Mesendoderm (in vitro differentiated cells): ENCODE results near the gene GPR108.

Experiments used
- DNase-seq: peaks from one replicate; pipeline ENCODE4 v3.0.0; 2013
- H2AK5ac ChIP-seq: 2 replicates; pipeline ENCODE4 v1.6.1; 2013; ENCODE audit warnings: low read length, inconsistent platforms
- H2BK120ac ChIP-seq: 2 replicates; pipeline ENCODE4 v1.6.1; 2013; ENCODE audit warnings: low read depth, mild to moderate bottlenecking, low read length, moderate library complexity, mixed read lengths
- H2BK15ac ChIP-seq: replicated peaks from 2 replicates; pipeline ENCODE4 v1.6.1; 2013; ENCODE audit warnings: low read depth, mild to moderate bottlenecking, moderate library complexity
- H2BK5ac ChIP-seq: 2 replicates; pipeline ENCODE4 v1.6.1; 2013; ENCODE audit warnings: low read length, inconsistent platforms
- H3K18ac ChIP-seq: 2 replicates; pipeline ENCODE4 v1.6.1; 2013; ENCODE audit warnings: mild to moderate bottlenecking, low read length, mixed read lengths
- H3K23ac ChIP-seq: one replicate; pipeline ENCODE4 v1.6.1; 2013; ENCODE audit warnings: low read length
- H3K27ac ChIP-seq: 2 replicates; pipeline ENCODE4 v1.5.1; 2013; ENCODE audit warnings: low read depth, mild to moderate bottlenecking, inconsistent platforms, low read length, moderate library complexity
- H3K27me3 ChIP-seq: 2 replicates; pipeline ENCODE4 v1.6.1; 2013; ENCODE audit warnings: low read length, control low read depth, mild to moderate bottlenecking, inconsistent platforms; ENCODE audit not compliant: insufficient read depth, poor library complexity
- H3K36me3 ChIP-seq: 2 replicates; pipeline ENCODE4 v1.6.1; 2013; ENCODE audit warnings: low read length, inconsistent platforms; ENCODE audit not compliant: control insufficient read depth, insufficient read depth
- H3K4ac ChIP-seq: one replicate; pipeline ENCODE4 v1.6.1; 2013; ENCODE audit warnings: low read depth, mild to moderate bottlenecking, low read length, moderate library complexity
- H3K4me1 ChIP-seq: 2 replicates; pipeline ENCODE4 v1.6.1; 2013; ENCODE audit warnings: low read depth, low read length, inconsistent platforms; ENCODE audit not compliant: control insufficient read depth
- H3K4me2 ChIP-seq: 2 replicates; pipeline ENCODE4 v1.6.1; 2013; ENCODE audit warnings: low read length
- H3K4me3 ChIP-seq: 2 replicates; pipeline ENCODE4 v1.5.1; 2013; ENCODE audit warnings: mild to moderate bottlenecking, low read length
- H3K56ac ChIP-seq: one replicate; pipeline ENCODE4 v1.6.1; 2013; ENCODE audit warnings: low read length
- H3K79me1 ChIP-seq: 2 replicates; pipeline ENCODE4 v1.6.1; 2013; ENCODE audit warnings: low read length, inconsistent platforms
- H3K79me2 ChIP-seq: 2 replicates; pipeline ENCODE4 v1.6.1; 2013; ENCODE audit warnings: mild to moderate bottlenecking, low read length; ENCODE audit not compliant: control insufficient read depth, insufficient read depth
- H3K9ac ChIP-seq: 2 replicates; pipeline ENCODE4 v1.6.1; 2013; ENCODE audit warnings: low read length, inconsistent platforms
- H4K5ac ChIP-seq: one replicate; pipeline ENCODE4 v1.6.1; 2013; ENCODE audit warnings: low read length
- H4K8ac ChIP-seq: one replicate; pipeline ENCODE4 v1.6.1; 2013; ENCODE audit warnings: low read depth, mild to moderate bottlenecking, control low read depth, low read length, moderate library complexity
- WGBS: extraction: QIAGEN DNeasy Blood & Tissue Kit; methylation state at CpG from one replicate; pipeline ENCODE4 v1.1.7; 2013; ENCODE audit warnings: low lambda C conversion rate, missing lambda C conversion rate; ENCODE audit not compliant: insufficient coverage; ENCODE audit errors: extremely low coverage; 5-methylcytosine and 5-hydroxymethylcytosine counted together

The GPR108 gene

DNA sequence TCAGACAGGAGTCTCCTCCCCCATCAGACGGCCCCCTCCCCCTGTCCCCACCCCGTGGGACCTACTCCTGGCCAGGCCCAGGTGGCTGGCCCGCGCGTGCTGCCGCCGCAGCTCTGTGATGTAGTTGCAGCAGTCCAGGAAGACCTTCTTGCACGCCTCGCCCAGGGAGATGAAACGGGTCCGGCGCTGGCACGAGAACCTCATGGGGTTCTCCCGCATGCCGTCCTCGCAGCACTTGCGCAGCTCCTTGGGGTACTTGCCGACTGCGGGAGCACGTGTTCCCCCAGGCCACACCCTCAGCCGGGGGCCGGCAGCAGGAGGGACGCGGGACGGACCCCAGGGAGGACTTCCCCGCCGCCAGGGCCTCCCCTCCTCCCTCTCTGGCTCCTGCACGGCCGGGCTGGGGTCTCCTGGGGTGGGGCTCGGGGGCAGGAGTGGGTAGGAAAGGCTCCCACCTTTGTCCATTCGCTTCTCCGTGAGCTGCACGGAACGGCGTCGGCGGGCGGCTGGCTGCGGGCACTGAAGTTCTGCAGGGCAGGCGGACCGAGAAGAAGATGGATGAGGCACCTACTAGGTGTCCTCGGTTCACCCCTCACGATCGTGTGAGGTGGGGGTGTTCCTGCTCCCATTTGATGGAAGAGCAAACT is 30.2 kb downstream of the GPR108 start:
- H3K79me2 ChIP-seq, result no peaks in the 10 kb centered on the region
- DNase-seq, result no peak
- H2AK5ac ChIP-seq, result no peak overlapping the region
- no peaks in the 10 kb centered on the region for H3K36me3 ChIP-seq
- H3K4me3 ChIP-seq, result no peak overlapping the region
- no peak overlapping the region for H3K27ac ChIP-seq
- H3K23ac ChIP-seq, result no peak overlapping the region
- no peak overlapping the region for H2BK120ac ChIP-seq
- H3K18ac ChIP-seq, result no peak overlapping the region
- no peak overlapping the region for H2BK15ac ChIP-seq
- no CpG with 5 or more reads among the region's 44 CpGs for WGBS
- no peaks in the 10 kb centered on the region for H3K4me1 ChIP-seq
- no peak overlapping the region for H3K4ac ChIP-seq
- no peaks in the 10 kb centered on the region for H3K79me1 ChIP-seq
- no peak overlapping the region for H3K56ac ChIP-seq
- H2BK5ac ChIP-seq, result no peak overlapping the region
- no peak overlapping the region for H4K8ac ChIP-seq
- H3K27me3 ChIP-seq, result no peaks in the 10 kb centered on the region
- H3K4me2 ChIP-seq, result no peak overlapping the region
- no peak overlapping the region for H3K9ac ChIP-seq
- H4K5ac ChIP-seq, result no peak overlapping the region

- Histone ChIP-seq H4K5ac (no peak overlapping the region), H3K79me2 (no peaks in the 10 kb centered on the region), H3K56ac (no peak overlapping the region), H3K27ac (no peak overlapping the region), H2BK120ac (no peak overlapping the region), H2BK15ac (no peak overlapping the region), H3K4me3 (no peak overlapping the region), H3K36me3 (no peaks in the 10 kb centered on the region), H3K4me1 (no peaks in the 10 kb centered on the region), H3K27me3 (no peaks in the 10 kb centered on the region), H4K8ac (no peak overlapping the region), H3K4me2 (no peak overlapping the region), H3K9ac (no peak overlapping the region), H3K4ac (no peak overlapping the region), H3K23ac (no peak overlapping the region), H3K79me1 (no peaks in the 10 kb centered on the region), H2AK5ac (no peak overlapping the region), H2BK5ac (no peak overlapping the region), H3K18ac (no peak overlapping the region)
- no CpG with 5 or more reads among the region's 3 CpGs for WGBS
- DNase-seq, result no peak
Measured at GRCh38 chr19:6706633-6706958, 30.8 kb downstream of the GPR108 start.

GRCh38 chr19:6705931-6706632 is 31.3 kb downstream of the GPR108 start:
- DNase-seq, result no peak
- no peak overlapping the region for H2BK120ac ChIP-seq
- no peak overlapping the region for H3K4me3 ChIP-seq
- no peak overlapping the region for H3K56ac ChIP-seq
- H3K27ac ChIP-seq, result no peak overlapping the region
- no peak overlapping the region for H4K5ac ChIP-seq
- H2BK5ac ChIP-seq, result no peak overlapping the region
- H3K4me2 ChIP-seq, result no peak overlapping the region
- WGBS, result no CpG with 5 or more reads among the region's 11 CpGs
- no peaks in the 10 kb centered on the region for H3K36me3 ChIP-seq
- no peaks in the 10 kb centered on the region for H3K79me1 ChIP-seq
- no peak overlapping the region for H3K23ac ChIP-seq
- no peak overlapping the region for H4K8ac ChIP-seq
- H3K79me2 ChIP-seq, result no peaks in the 10 kb centered on the region
- H2BK15ac ChIP-seq, result no peak overlapping the region
- no peaks in the 10 kb centered on the region for H3K27me3 ChIP-seq
- no peak overlapping the region for H3K4ac ChIP-seq
- H3K9ac ChIP-seq, result no peak overlapping the region
- no peak overlapping the region for H3K18ac ChIP-seq
- no peaks in the 10 kb centered on the region for H3K4me1 ChIP-seq
- H2AK5ac ChIP-seq, result no peak overlapping the region

DNA sequence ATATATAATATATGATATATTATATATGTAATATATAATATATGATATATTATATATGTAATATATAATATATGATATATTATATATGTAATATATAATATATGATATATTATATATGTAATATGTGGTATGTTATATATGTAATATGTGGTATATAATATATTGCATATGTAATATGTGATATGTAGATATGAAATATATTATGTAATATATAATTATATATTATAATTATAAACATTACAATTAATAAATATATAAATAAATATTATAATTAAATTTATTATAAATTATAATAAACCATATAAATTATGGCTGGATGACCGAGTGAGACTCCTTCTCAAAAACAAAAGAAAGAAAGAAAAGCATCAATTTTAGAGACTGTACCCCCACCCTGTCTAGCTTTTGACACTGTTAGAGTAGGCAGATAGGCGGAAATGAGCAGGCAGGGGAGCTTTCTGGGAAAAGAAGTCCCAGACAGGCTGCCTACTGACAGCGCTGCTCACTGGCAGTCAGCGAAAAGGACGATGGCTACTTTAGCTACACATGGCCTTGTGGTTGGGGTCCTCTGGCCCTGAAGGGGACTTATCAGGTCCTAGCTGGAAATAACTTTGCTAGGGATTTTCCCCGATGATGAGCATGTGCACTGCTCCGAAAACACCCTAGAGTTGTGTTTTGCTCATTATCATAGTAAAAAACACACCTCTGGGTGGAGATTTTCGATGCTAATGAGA is 36.6 kb downstream of the GPR108 start:
- no peak overlapping the region for H4K8ac ChIP-seq
- no peak overlapping the region for H2BK15ac ChIP-seq
- H3K56ac ChIP-seq, result no peak overlapping the region
- H3K27ac ChIP-seq, result no peak overlapping the region
- no peak overlapping the region for H2BK5ac ChIP-seq
- H3K27me3 ChIP-seq, result no peaks in the 10 kb centered on the region
- H3K36me3 ChIP-seq, result no peaks in the 10 kb centered on the region
- no peak overlapping the region for H2AK5ac ChIP-seq
- H3K79me2 ChIP-seq, result no peaks in the 10 kb centered on the region
- no peak overlapping the region for H3K4me3 ChIP-seq
- no peak for DNase-seq
- H3K23ac ChIP-seq, result no peak overlapping the region
- H4K5ac ChIP-seq, result no peak overlapping the region
- H3K9ac ChIP-seq, result no peak overlapping the region
- no CpG with 5 or more reads among the region's 8 CpGs for WGBS
- no peaks in the 10 kb centered on the region for H3K4me1 ChIP-seq
- no peak overlapping the region for H3K4ac ChIP-seq
- H3K4me2 ChIP-seq, result no peak overlapping the region
- no peak overlapping the region for H3K18ac ChIP-seq
- H2BK120ac ChIP-seq, result no peak overlapping the region
- H3K79me1 ChIP-seq, result no peaks in the 10 kb centered on the region

- no peak overlapping the region for H3K56ac ChIP-seq
- no peaks in the 10 kb centered on the region for H3K4me1 ChIP-seq
- H2BK120ac ChIP-seq, result no peak overlapping the region
- no peak overlapping the region for H3K9ac ChIP-seq
- H3K4ac ChIP-seq, result no peak overlapping the region
- H4K5ac ChIP-seq, result no peak overlapping the region
- no peak overlapping the region for H3K23ac ChIP-seq
- no peak overlapping the region for H3K18ac ChIP-seq
- no peaks in the 10 kb centered on the region for H3K36me3 ChIP-seq
- DNase-seq, result no peak
- H3K4me3 ChIP-seq, result no peak overlapping the region
- H3K27ac ChIP-seq, result no peak overlapping the region
- no peaks in the 10 kb centered on the region for H3K27me3 ChIP-seq
- no peak overlapping the region for H4K8ac ChIP-seq
- H2BK5ac ChIP-seq, result no peak overlapping the region
- H2BK15ac ChIP-seq, result no peak overlapping the region
- no peak overlapping the region for H2AK5ac ChIP-seq
- no peak overlapping the region for H3K4me2 ChIP-seq
- no peaks in the 10 kb centered on the region for H3K79me2 ChIP-seq
- H3K79me1 ChIP-seq, result no peaks in the 10 kb centered on the region
Measured at GRCh38 chr19:6699935-6700334, 37.4 kb downstream of the GPR108 start.
